Measurements from ENCODE around the gene DAPL1.
"Not testable (repeated sequence)": the region's sequence is repeated elsewhere in the genome, so short reads cannot be mapped to it uniquely, and the experiment has no call there.

DAPL1 gene

DNA sequence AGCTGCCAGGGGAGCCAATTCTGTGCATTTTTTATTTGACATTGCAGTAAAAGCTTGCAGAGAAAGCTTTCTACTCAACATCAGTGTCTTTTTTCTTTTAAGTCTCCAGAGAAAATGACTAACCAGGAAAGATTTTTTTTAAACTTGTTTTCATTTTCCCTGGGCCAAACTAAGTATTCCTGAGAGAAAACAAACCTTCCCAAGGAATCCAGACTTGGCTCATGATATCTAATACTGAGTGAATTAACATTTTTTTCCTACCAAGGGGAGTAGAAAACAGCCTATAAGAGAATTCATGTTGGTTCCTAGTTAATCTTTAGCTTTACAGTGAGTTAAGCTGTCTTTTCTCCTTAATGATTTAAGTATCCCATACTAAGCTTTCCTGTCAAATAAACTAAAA lies 46.7 kb downstream of the DAPL1 start:
- Histone ChIP-seq H3K9me3 (ENCODE audit: insufficient read depth, low read length) (no peaks in the 10 kb centered on the region), H3K4me3 (ENCODE audit: low read length) (no peak overlapping the region), H3K27ac (ENCODE audit: low read length) (no peak overlapping the region), H3K36me3 (replicated peaks; ENCODE audit: low read depth, low read length) (no peaks in the 10 kb centered on the region), H3K9ac (ENCODE audit: low read length) (no peak overlapping the region), H3K4me1 (ENCODE audit: low read length) (no peaks in the 10 kb centered on the region), H3K79me2 (ENCODE audit: low read length) (no peaks in the 10 kb centered on the region), H3K27me3 (ENCODE audit: low read depth, low read length) (0 out of 2 replicates have a peak, but pooled peaks cover 5% of the 10 kb centered on the region), H3K4me2 (ENCODE audit: low read length) (no peak overlapping the region), H4K20me1 (ENCODE audit: insufficient read depth, low read length) (no peaks in the 10 kb centered on the region), H2AFZ (ENCODE audit: low read depth, low read length) (no peak overlapping the region)
- TF ChIP-seq EZH2phosphoT487 (IDR thresholded peaks at IDR 0.05; ENCODE audit: low read depth) = no peak
- TF ChIP-seq, protein P1, sequence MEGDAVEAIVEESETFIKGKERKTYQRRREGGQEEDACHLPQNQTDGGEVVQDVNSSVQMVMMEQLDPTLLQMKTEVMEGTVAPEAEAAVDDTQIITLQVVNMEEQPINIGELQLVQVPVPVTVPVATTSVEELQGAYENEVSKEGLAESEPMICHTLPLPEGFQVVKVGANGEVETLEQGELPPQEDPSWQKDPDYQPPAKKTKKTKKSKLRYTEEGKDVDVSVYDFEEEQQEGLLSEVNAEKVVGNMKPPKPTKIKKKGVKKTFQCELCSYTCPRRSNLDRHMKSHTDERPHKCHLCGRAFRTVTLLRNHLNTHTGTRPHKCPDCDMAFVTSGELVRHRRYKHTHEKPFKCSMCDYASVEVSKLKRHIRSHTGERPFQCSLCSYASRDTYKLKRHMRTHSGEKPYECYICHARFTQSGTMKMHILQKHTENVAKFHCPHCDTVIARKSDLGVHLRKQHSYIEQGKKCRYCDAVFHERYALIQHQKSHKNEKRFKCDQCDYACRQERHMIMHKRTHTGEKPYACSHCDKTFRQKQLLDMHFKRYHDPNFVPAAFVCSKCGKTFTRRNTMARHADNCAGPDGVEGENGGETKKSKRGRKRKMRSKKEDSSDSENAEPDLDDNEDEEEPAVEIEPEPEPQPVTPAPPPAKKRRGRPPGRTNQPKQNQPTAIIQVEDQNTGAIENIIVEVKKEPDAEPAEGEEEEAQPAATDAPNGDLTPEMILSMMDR (IDR thresholded peaks at IDR 0.05; ENCODE audit: low read depth, low read length) = no peak

DNA sequence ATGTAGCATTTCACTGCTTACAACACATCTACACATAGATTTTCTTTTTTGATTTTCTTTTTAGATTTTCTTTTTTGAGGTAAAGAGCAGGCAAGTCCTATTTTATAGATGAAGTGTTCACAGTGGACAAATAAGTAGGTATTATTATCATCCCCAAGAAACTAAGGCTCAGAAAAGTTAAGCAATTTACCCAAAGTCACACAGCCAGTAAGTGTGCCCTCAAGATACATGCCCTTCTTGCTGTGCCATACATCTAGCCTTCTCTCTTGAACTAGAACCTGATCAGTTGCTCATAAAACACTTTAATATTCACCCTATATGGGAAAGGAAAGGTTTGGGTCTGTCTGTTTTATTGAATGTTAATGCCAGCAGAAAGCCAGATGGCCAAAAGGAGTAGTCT lies 50.3 kb downstream of the DAPL1 start:
- H3K36me3 ChIP-seq (replicated peaks; ENCODE audit: low read depth, low read length) = no peaks in the 10 kb centered on the region
- H3K27ac ChIP-seq (ENCODE audit: low read length) = no peak overlapping the region
- no peaks in the 10 kb centered on the region for H3K79me2 ChIP-seq (ENCODE audit: low read length)
- no peak overlapping the region for H3K9ac ChIP-seq (ENCODE audit: low read length)
- no peak overlapping the region for H3K4me3 ChIP-seq (ENCODE audit: low read length)
- no peaks in the 10 kb centered on the region for H3K27me3 ChIP-seq (ENCODE audit: low read depth, low read length)
- H4K20me1 ChIP-seq (ENCODE audit: insufficient read depth, low read length) = no peaks in the 10 kb centered on the region
- no peaks in the 10 kb centered on the region for H3K9me3 ChIP-seq (ENCODE audit: insufficient read depth, low read length)
- H3K4me2 ChIP-seq (ENCODE audit: low read length) = no peak overlapping the region
- no peak overlapping the region for H2AFZ ChIP-seq (ENCODE audit: low read depth, low read length)
- no peak for TF ChIP-seq EZH2phosphoT487 (IDR thresholded peaks at IDR 0.05; ENCODE audit: low read depth)
- TF ChIP-seq, protein P1 (IDR thresholded peaks at IDR 0.05; ENCODE audit: low read depth, low read length) = no peak
- H3K4me1 ChIP-seq (ENCODE audit: low read length) = no peaks in the 10 kb centered on the region

GRCh38 chr2:158845859-158846258 lies 50.7 kb downstream of the DAPL1 start:
- Histone ChIP-seq H3K27me3 (ENCODE audit: low read depth, low read length) (no peaks in the 10 kb centered on the region), H3K27ac (ENCODE audit: low read length) (no peak overlapping the region), H3K4me3 (ENCODE audit: low read length) (no peak overlapping the region), H3K79me2 (ENCODE audit: low read length) (no peaks in the 10 kb centered on the region), H4K20me1 (ENCODE audit: insufficient read depth, low read length) (no peaks in the 10 kb centered on the region), H3K4me2 (ENCODE audit: low read length) (no peak overlapping the region), H3K9ac (ENCODE audit: low read length) (no peak overlapping the region), H2AFZ (ENCODE audit: low read depth, low read length) (no peak overlapping the region), H3K9me3 (ENCODE audit: insufficient read depth, low read length) (no peaks in the 10 kb centered on the region), H3K36me3 (replicated peaks; ENCODE audit: low read depth, low read length) (no peaks in the 10 kb centered on the region), H3K4me1 (ENCODE audit: low read length) (no peaks in the 10 kb centered on the region)
- TF ChIP-seq, protein P1 (IDR thresholded peaks at IDR 0.05; ENCODE audit: low read depth, low read length) = no peak
- no peak for TF ChIP-seq EZH2phosphoT487 (IDR thresholded peaks at IDR 0.05; ENCODE audit: low read depth)

- H3K4me2 ChIP-seq (ENCODE audit: low read length); H3K4me3 ChIP-seq (ENCODE audit: low read length); H3K9me3 ChIP-seq (ENCODE audit: insufficient read depth, low read length); H3K79me2 ChIP-seq (ENCODE audit: low read length); H4K20me1 ChIP-seq (ENCODE audit: insufficient read depth, low read length); H2AFZ ChIP-seq (ENCODE audit: low read depth, low read length); H3K4me1 ChIP-seq (ENCODE audit: low read length); H3K27me3 ChIP-seq (ENCODE audit: low read depth, low read length); H3K27ac ChIP-seq (ENCODE audit: low read length); H3K9ac ChIP-seq (ENCODE audit: low read length); H3K36me3 ChIP-seq (replicated peaks; ENCODE audit: low read depth, low read length): not testable (repeated sequence)
Observed at GRCh38 chr2:158847526-158847925, 52.4 kb downstream of the DAPL1 start.

GRCh38 chr2:158848031-158848970 lies 53.2 kb downstream of the DAPL1 start:
- H3K27ac ChIP-seq (ENCODE audit: low read length); H2AFZ ChIP-seq (ENCODE audit: low read depth, low read length); H3K4me3 ChIP-seq (ENCODE audit: low read length); H3K79me2 ChIP-seq (ENCODE audit: low read length); H3K36me3 ChIP-seq (replicated peaks; ENCODE audit: low read depth, low read length); H3K9ac ChIP-seq (ENCODE audit: low read length); H3K27me3 ChIP-seq (ENCODE audit: low read depth, low read length); H4K20me1 ChIP-seq (ENCODE audit: insufficient read depth, low read length); H3K4me2 ChIP-seq (ENCODE audit: low read length); H3K4me1 ChIP-seq (ENCODE audit: low read length); H3K9me3 ChIP-seq (ENCODE audit: insufficient read depth, low read length): not testable (repeated sequence)

- H3K36me3 ChIP-seq (replicated peaks; ENCODE audit: low read depth, low read length); H3K9ac ChIP-seq (ENCODE audit: low read length); H3K9me3 ChIP-seq (ENCODE audit: insufficient read depth, low read length); H3K27ac ChIP-seq (ENCODE audit: low read length); H3K4me2 ChIP-seq (ENCODE audit: low read length); H3K27me3 ChIP-seq (ENCODE audit: low read depth, low read length); H3K4me1 ChIP-seq (ENCODE audit: low read length); H4K20me1 ChIP-seq (ENCODE audit: insufficient read depth, low read length); H3K79me2 ChIP-seq (ENCODE audit: low read length); H3K4me3 ChIP-seq (ENCODE audit: low read length); H2AFZ ChIP-seq (ENCODE audit: low read depth, low read length): not testable (repeated sequence)
Observed at GRCh38 chr2:158860179-158860578, 65.1 kb downstream of the DAPL1 start.

DNA sequence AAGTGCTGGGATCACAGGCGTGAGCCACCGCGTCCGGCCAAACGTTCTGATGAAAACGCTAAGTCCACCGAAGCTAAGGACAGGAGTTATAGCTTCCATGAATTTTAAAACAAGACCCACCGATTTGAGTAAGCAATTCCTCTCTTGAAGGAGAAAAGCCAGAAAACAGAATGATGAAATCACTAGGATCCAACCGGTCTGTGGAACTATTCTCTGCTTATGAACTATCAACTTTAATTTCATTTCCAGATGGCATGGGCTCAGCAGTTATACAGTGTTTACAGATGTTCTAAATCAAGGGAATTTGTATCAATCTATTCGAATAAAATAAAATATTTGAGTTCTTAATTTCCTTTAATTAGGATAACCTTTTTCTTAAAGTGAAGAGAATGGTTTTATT lies 66.5 kb downstream of the DAPL1 start:
- H3K27ac ChIP-seq (ENCODE audit: low read length); H2AFZ ChIP-seq (ENCODE audit: low read depth, low read length); H3K27me3 ChIP-seq (ENCODE audit: low read depth, low read length); H3K9me3 ChIP-seq (ENCODE audit: insufficient read depth, low read length); H3K4me1 ChIP-seq (ENCODE audit: low read length); H3K36me3 ChIP-seq (replicated peaks; ENCODE audit: low read depth, low read length); H3K4me3 ChIP-seq (ENCODE audit: low read length); H3K79me2 ChIP-seq (ENCODE audit: low read length); H4K20me1 ChIP-seq (ENCODE audit: insufficient read depth, low read length); H3K4me2 ChIP-seq (ENCODE audit: low read length); H3K9ac ChIP-seq (ENCODE audit: low read length): not testable (repeated sequence)

All from OCI-LY3 (cell line).